Keratinocyte (primary cell): Measurements from ENCODE around the gene MAB21L3. TPM values are rescaled to one million over a fixed set of nuclear protein-coding genes. Genes with fewer than 3 reads are reported as not detected.

Source experiments
- DNase-seq: peaks from one replicate; pipeline ENCODE4 v3.0.0-alpha.2; 2011; ENCODE audit warnings: low read depth, missing footprints, low spot score
- FAIRE-seq: peaks from 2 replicates; lab custom pipeline; 2011; peaks lifted over from hg19 to GRCh38; lab: Jason Lieb, UNC
- H2AFZ ChIP-seq: 2 replicates; pipeline ENCODE4 v1.6.0; 2012; ENCODE audit warnings: low read length, control low read depth, inconsistent platforms; ENCODE audit not compliant: control insufficient read depth
- H3K27ac ChIP-seq: 2 replicates; pipeline ENCODE4 v1.5.1; 2011; ENCODE audit warnings: low read length; ENCODE audit not compliant: control insufficient read depth, insufficient read depth
- H3K27me3 ChIP-seq: 3 replicates; pipeline ENCODE4 v1.6.0; 2011; ENCODE audit warnings: low read length; ENCODE audit not compliant: control insufficient read depth, insufficient read depth; ENCODE audit errors: extremely low read depth
- H3K36me3 ChIP-seq, 2 experiments: 2 replicates in 1 of 2; 3 replicates in 1 of 2; pipeline ENCODE4 v1.5.1; 2011; ENCODE audit warnings: low read length in 2 of 2, mild to moderate bottlenecking in 1 of 2; ENCODE audit not compliant: control insufficient read depth in 2 of 2, insufficient read depth in 2 of 2; ENCODE audit errors: extremely low read depth in 1 of 2
- H3K4me1 ChIP-seq: 3 replicates; pipeline ENCODE4 v1.5.1; 2011; ENCODE audit warnings: low read length; ENCODE audit not compliant: control insufficient read depth, insufficient read depth; ENCODE audit errors: extremely low read depth
- H3K4me2 ChIP-seq: 3 replicates; pipeline ENCODE4 v1.6.0; 2011; ENCODE audit warnings: low read depth, low read length; ENCODE audit not compliant: control insufficient read depth, insufficient read depth; ENCODE audit errors: extremely low read depth
- H3K4me3 ChIP-seq, 3 experiments: fragments of 200-600 bp in 1 of 3; sonication (generic) in 1 of 3; 2 replicates in 2 of 3; 3 replicates in 1 of 3; pipeline ENCODE4 v1.5.1; 2011 to 2016; ENCODE audit warnings: low read length in 3 of 3, mild to moderate bottlenecking in 3 of 3, control low read depth in 2 of 3, inconsistent platforms in 1 of 3, low read depth in 1 of 3, mixed read lengths in 1 of 3, mixed run types in 1 of 3, moderate library complexity in 1 of 3; ENCODE audit not compliant: control insufficient read depth in 2 of 3, insufficient read depth in 2 of 3; ENCODE audit errors: extremely low read depth in 1 of 3
- H3K79me2 ChIP-seq: 2 replicates; pipeline ENCODE4 v1.6.0; 2012; ENCODE audit warnings: low read length; ENCODE audit not compliant: control insufficient read depth, insufficient read depth
- H3K9ac ChIP-seq: 3 replicates; pipeline ENCODE4 v1.6.0; 2011; ENCODE audit warnings: low read length; ENCODE audit not compliant: control insufficient read depth, insufficient read depth; ENCODE audit errors: extremely low read depth
- H3K9me1 ChIP-seq: 3 replicates; pipeline ENCODE4 v1.6.0; 2011; ENCODE audit warnings: low read length; ENCODE audit not compliant: control insufficient read depth, insufficient read depth; ENCODE audit errors: extremely low read depth
- H3K9me3 ChIP-seq: 2 replicates; pipeline ENCODE4 v1.5.1; 2012; ENCODE audit warnings: low read depth, low read length; ENCODE audit not compliant: control insufficient read depth
- H4K20me1 ChIP-seq: 3 replicates; pipeline ENCODE4 v1.6.0; 2011; ENCODE audit warnings: low read length; ENCODE audit not compliant: control insufficient read depth, insufficient read depth; ENCODE audit errors: extremely low read depth
- EZH2 ChIP-seq: IDR thresholded peaks from one replicate; pipeline ENCODE4 v1.6.1; 2012; ENCODE audit warnings: inconsistent platforms, mild to moderate bottlenecking, low read length, moderate library complexity
- dilution Hi-C: fragments of 300-500 bp; cut with MboI; formaldehyde crosslinking; loops from one replicate; pipeline ENCODE4 v1.7.0; 2020; ENCODE audit warnings: low sequenced_read_pairs; ENCODE audit not compliant: extremely low pct_ligation_motif_present
- polyA plus RNA-seq, 5 experiments: library from polyadenylated mRNA; depleted of rRNA in 3 of 5; stranded (reverse) in 3 of 5; stranded (forward) in 1 of 5; unstranded in 1 of 5; fragments of >200 nt; gene quantifications; 1 replicate in 1 of 5; 2 replicates in 3 of 5; 3 replicates in 1 of 5; pipeline versions ENCODE4 v1.2.1 to v1.2.3, GENCODE V29; 2011 to 2012; ENCODE audit warnings: missing spikeins in 2 of 5, low read depth in 1 of 5, low replicate concordance in 1 of 5
- TF ChIP-seq, protein P1 (sequence below), 3 experiments: IDR thresholded peaks in 1 of 3; conservative IDR thresholded peaks in 1 of 3; optimal IDR thresholded peaks in 1 of 3; 2 replicates in 2 of 3; 3 replicates in 1 of 3; pipeline versions ENCODE3 to v1.5.1; 2011; ENCODE audit warnings: low read length in 3 of 3, mild to moderate bottlenecking in 3 of 3, moderate library complexity in 2 of 3, control low read depth in 1 of 3, inconsistent platforms in 1 of 3; ENCODE audit not compliant: insufficient read depth in 2 of 3; ENCODE audit errors: extremely low read depth in 1 of 3

MAB21L3 gene
- polyA plus RNA-seq, 1 donor (not counting 4 experiments of a cell fraction or from before 2014, with no cell fraction given): 0.29 TPM

DNA sequence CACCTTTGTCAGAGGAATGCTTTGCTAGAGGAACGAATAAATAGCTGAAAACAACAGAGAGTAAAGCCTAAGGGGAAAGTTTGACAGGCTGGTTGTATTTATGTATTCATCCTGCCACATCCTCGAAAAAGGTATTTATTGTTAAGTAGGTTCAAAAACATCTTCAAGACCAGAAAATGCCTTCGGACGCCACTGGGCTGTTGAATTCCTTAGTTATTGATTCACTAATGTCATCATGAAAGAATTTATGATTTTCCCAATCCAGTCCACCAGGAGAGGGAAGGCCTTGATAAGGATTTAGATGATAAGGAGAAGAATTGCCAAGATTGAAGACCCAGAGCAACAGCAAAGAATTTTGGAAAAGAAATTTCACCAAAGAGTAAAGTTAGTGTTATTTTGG is 35.2 kb upstream of the MAB21L3 start:
- H4K20me1 ChIP-seq: no peaks in the 10 kb centered on the region
- H3K36me3 ChIP-seq: peaks cover 3 to 8% of the 10 kb centered on the region in 2 experiments
- no peak overlapping the region for H3K27ac ChIP-seq
- H3K4me2 ChIP-seq: peak overlapping the region; percentile 3
- DNase-seq (peak; percentile 38), FAIRE-seq (peak; percentile 81)
- H2AFZ ChIP-seq: no peak overlapping the region
- no peak overlapping the region for H3K4me3 ChIP-seq
- no peaks in the 10 kb centered on the region for H3K9me3 ChIP-seq
- dilution Hi-C loops: no loop called here
- peaks cover 17% of the 10 kb centered on the region for H3K4me1 ChIP-seq
- no peaks in the 10 kb centered on the region for H3K79me2 ChIP-seq
- no peaks in the 10 kb centered on the region for H3K9me1 ChIP-seq
- no peaks in the 10 kb centered on the region for H3K27me3 ChIP-seq
- TF ChIP-seq, protein P1, sequence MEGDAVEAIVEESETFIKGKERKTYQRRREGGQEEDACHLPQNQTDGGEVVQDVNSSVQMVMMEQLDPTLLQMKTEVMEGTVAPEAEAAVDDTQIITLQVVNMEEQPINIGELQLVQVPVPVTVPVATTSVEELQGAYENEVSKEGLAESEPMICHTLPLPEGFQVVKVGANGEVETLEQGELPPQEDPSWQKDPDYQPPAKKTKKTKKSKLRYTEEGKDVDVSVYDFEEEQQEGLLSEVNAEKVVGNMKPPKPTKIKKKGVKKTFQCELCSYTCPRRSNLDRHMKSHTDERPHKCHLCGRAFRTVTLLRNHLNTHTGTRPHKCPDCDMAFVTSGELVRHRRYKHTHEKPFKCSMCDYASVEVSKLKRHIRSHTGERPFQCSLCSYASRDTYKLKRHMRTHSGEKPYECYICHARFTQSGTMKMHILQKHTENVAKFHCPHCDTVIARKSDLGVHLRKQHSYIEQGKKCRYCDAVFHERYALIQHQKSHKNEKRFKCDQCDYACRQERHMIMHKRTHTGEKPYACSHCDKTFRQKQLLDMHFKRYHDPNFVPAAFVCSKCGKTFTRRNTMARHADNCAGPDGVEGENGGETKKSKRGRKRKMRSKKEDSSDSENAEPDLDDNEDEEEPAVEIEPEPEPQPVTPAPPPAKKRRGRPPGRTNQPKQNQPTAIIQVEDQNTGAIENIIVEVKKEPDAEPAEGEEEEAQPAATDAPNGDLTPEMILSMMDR (optimal IDR thresholded peaks at IDR 0.05 in 1 of 3, IDR thresholded peaks at IDR 0.05 in 1 of 3, conservative IDR thresholded peaks at IDR 0.05 in 1 of 3; ENCODE audit: extremely low read depth in 1 of 3, insufficient read depth in 2 of 3, low read length in 3 of 3): no peak
- no peak for TF ChIP-seq EZH2
- no peak overlapping the region for H3K9ac ChIP-seq

DNA sequence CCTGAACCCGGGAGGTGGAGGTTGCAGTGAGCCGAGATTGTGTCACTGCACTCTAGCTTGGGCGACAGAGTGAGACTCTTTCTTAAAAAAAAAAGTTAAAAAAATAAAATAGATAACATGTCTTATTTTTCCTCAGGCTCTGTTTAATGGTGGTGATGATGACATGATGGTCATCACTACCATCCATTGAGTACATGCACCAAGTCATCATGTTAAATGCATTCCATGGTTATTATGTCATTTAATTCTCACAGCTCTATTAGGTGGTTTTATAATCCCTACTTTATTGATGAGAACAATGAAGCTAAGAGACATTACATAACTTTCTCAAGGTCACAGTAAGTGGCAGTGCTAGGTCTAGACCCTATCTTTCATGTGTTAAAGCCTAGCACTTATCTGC is 34.4 kb upstream of the MAB21L3 start:
- Histone ChIP-seq H3K27me3 (no peaks in the 10 kb centered on the region), H3K79me2 (no peaks in the 10 kb centered on the region), H3K9ac (no peak overlapping the region), H4K20me1 (no peaks in the 10 kb centered on the region), H3K4me2 (no peak overlapping the region), H3K9me3 (no peaks in the 10 kb centered on the region), H3K4me1 (peaks cover 17% of the 10 kb centered on the region), H3K36me3 (peaks cover 3 to 5% of the 10 kb centered on the region in 2 experiments), H3K27ac (no peak overlapping the region), H3K9me1 (no peaks in the 10 kb centered on the region), H2AFZ (no peak overlapping the region), H3K4me3 (no peak overlapping the region)
- dilution Hi-C loops: no loop called here
- DNase-seq: peak; percentile 17
- TF ChIP-seq, protein P1 (optimal IDR thresholded peaks at IDR 0.05 in 1 of 3, IDR thresholded peaks at IDR 0.05 in 1 of 3, conservative IDR thresholded peaks at IDR 0.05 in 1 of 3; ENCODE audit: extremely low read depth in 1 of 3, insufficient read depth in 2 of 3, low read length in 3 of 3): no peak
- TF ChIP-seq EZH2: no peak
- FAIRE-seq: peak; percentile 59
